Esophagus squamous epithelium (tissue), 4 donors: ENCODE data around the gene ABAT.

Source experiments
- POLR2A ChIP-seq, 4 donors: fragments of 450-650 bp; IDR thresholded peaks; one replicate each; pipeline ENCODE4 v1.6.1; 2017; ENCODE audit warnings: antibody characterized with exemption in 4 of 4, mild to moderate bottlenecking in 4 of 4, moderate library complexity in 3 of 4
- TF ChIP-seq, protein P1 (sequence below), 6 experiments: fragments of 450-650 bp in 4 of 6; fragments of 200-600 bp in 2 of 6; sonication (generic) in 2 of 6; IDR thresholded peaks; one replicate each; pipeline ENCODE4 v1.5.1; 2016 to 2019; ENCODE audit warnings: antibody characterized with exemption in 6 of 6, mild to moderate bottlenecking in 4 of 6, moderate library complexity in 4 of 6

DNA sequence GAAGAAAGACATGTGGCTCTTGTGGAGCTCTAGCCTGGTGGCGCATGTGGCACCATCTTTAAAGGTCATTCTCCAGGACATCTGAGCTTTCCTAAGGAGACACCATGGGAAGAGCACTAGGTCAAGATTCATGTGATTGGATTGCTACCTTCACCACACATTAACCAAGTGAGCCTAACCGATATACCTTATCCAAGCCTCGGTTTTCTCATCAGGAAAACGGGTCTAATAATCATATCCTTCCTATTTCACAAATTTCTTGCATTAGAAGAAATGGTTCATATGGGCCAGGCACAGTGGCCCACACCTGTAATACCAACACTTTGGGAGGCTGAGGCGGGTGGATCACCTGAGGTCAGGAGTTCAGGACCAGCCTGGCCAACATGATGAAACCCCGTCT, 64.7 kb downstream of the ABAT start:
- TF ChIP-seq, protein P1, sequence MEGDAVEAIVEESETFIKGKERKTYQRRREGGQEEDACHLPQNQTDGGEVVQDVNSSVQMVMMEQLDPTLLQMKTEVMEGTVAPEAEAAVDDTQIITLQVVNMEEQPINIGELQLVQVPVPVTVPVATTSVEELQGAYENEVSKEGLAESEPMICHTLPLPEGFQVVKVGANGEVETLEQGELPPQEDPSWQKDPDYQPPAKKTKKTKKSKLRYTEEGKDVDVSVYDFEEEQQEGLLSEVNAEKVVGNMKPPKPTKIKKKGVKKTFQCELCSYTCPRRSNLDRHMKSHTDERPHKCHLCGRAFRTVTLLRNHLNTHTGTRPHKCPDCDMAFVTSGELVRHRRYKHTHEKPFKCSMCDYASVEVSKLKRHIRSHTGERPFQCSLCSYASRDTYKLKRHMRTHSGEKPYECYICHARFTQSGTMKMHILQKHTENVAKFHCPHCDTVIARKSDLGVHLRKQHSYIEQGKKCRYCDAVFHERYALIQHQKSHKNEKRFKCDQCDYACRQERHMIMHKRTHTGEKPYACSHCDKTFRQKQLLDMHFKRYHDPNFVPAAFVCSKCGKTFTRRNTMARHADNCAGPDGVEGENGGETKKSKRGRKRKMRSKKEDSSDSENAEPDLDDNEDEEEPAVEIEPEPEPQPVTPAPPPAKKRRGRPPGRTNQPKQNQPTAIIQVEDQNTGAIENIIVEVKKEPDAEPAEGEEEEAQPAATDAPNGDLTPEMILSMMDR (IDR thresholded peaks at IDR 0.05) = no peak
- TF ChIP-seq POLR2A (IDR thresholded peaks at IDR 0.05) = no peak
